ENCODE results near the gene GTPBP2. TPM values are rescaled to one million over a fixed set of nuclear protein-coding genes. Genes with fewer than 3 reads are reported as not detected.

Gene GTPBP2
- total and polyA plus RNA-seq, 7 donors = 27.8 to 69.6 (median 34.6) TPM

- H3K36me3 ChIP-seq (ENCODE audit: insufficient read depth in 1 of 2, low read depth in 1 of 2) = peaks cover 10 to 78% of the 10 kb centered on the region in 2 donors
- H3K27ac ChIP-seq = no peak overlapping the region
- no peak for TF ChIP-seq CTCF (IDR thresholded peaks at IDR 0.05)
- no peak overlapping the region for H3K4me3 ChIP-seq
- no peaks in the 10 kb centered on the region for H3K4me1 ChIP-seq
- no peaks in the 10 kb centered on the region for H3K9me3 ChIP-seq
- intact Hi-C loops (cut with DNase I) = no loop called here
- no peak for ATAC-seq
- DNase-seq = no peak
- 88 to 95% (median 90%) methylated on average over 7 of the region's 7 CpGs for WGBS, 3 donors
- H3K27me3 ChIP-seq (ENCODE audit: insufficient read depth in 3 of 3, low read length in 2 of 3) = no peaks in the 10 kb centered on the region
These were observed 44.0 kb downstream of the GTPBP2 start for GRCh38 chr6:43584892-43585570.

- WGBS, 3 donors = 78 to 88% (median 79%) methylated on average over 5 of the region's 5 CpGs
- H3K27me3 ChIP-seq (ENCODE audit: insufficient read depth in 3 of 3, low read length in 2 of 3) = no peaks in the 10 kb centered on the region
These were observed 46.2 kb downstream of the GTPBP2 start for GRCh38 chr6:43582911-43583310.

GRCh38 chr6:43579171-43579570, 49.9 kb downstream of the GTPBP2 start:
- ATAC-seq (no peak), DNase-seq (no peak)
- intact Hi-C loops (cut with DNase I) = loop anchor here (5.0 to 10.0 kb wide), 2 partner anchors 48 to 124 kb away; partner anchors contain the start of genes DLK2 (in 1 of the 2) and GTPBP2 (in 1 of the 2)
- Histone ChIP-seq H3K9me3 (no peaks in the 10 kb centered on the region), H3K36me3 (ENCODE audit: insufficient read depth in 1 of 2, low read depth in 1 of 2) (peaks cover 7 to 20% of the 10 kb centered on the region in 2 donors), H3K27ac (no peak overlapping the region), H3K4me3 (no peak overlapping the region), H3K27me3 (ENCODE audit: insufficient read depth in 3 of 3, low read length in 2 of 3) (no peaks in the 10 kb centered on the region), H3K4me1 (peaks cover 13% of the 10 kb centered on the region)
- WGBS, 3 donors = 50 to 66% (median 56%) methylated on average over 2 of the region's 2 CpGs
- TF ChIP-seq CTCF (IDR thresholded peaks at IDR 0.05) = no peak

More at GRCh38 chr6:43582911-43583310, 46.2 kb downstream of the GTPBP2 start:
- TF ChIP-seq CTCF (IDR thresholded peaks at IDR 0.05) = no peak
- Histone ChIP-seq H3K4me3 (no peak overlapping the region), H3K4me1 (no peaks in the 10 kb centered on the region), H3K36me3 (ENCODE audit: insufficient read depth in 1 of 2, low read depth in 1 of 2) (peaks cover 10 to 57% of the 10 kb centered on the region in 2 donors), H3K27ac (no peak overlapping the region), H3K9me3 (no peaks in the 10 kb centered on the region)
- DNase-seq (no peak), ATAC-seq (no peak)
- intact Hi-C loops (cut with DNase I) = no loop called here

- 67 to 80% (median 71%) methylated on average over 3 of the region's 3 CpGs for WGBS, 3 donors
- no peak for DNase-seq
- TF ChIP-seq CTCF (IDR thresholded peaks at IDR 0.05) = no peak
- intact Hi-C loops (cut with DNase I) = loop anchor here (5.0 to 10.0 kb wide), 2 partner anchors 49 to 124 kb away; partner anchors contain the start of genes DLK2 (in 1 of the 2) and GTPBP2 (in 1 of the 2)
- Histone ChIP-seq H3K27ac (no peak overlapping the region), H3K4me3 (no peak overlapping the region), H3K4me1 (peaks cover 13% of the 10 kb centered on the region), H3K27me3 (ENCODE audit: insufficient read depth in 3 of 3, low read length in 2 of 3) (no peaks in the 10 kb centered on the region), H3K9me3 (no peaks in the 10 kb centered on the region), H3K36me3 (ENCODE audit: insufficient read depth in 1 of 2, low read depth in 1 of 2) (peaks cover 7 to 15% of the 10 kb centered on the region in 2 donors)
- ATAC-seq = no peak
These were observed 50.3 kb downstream of the GTPBP2 start for GRCh38 chr6:43578748-43579147.

All from psoas muscle (tissue), 8 donors.